Measurements from ENCODE around the gene TOGARAM2. TPM values are rescaled to one million over a fixed set of nuclear protein-coding genes. Genes with fewer than 3 reads are reported as not detected.

The TOGARAM2 gene
- total RNA-seq, 1 donor from 2014 or later: 5.3 TPM

DNA sequence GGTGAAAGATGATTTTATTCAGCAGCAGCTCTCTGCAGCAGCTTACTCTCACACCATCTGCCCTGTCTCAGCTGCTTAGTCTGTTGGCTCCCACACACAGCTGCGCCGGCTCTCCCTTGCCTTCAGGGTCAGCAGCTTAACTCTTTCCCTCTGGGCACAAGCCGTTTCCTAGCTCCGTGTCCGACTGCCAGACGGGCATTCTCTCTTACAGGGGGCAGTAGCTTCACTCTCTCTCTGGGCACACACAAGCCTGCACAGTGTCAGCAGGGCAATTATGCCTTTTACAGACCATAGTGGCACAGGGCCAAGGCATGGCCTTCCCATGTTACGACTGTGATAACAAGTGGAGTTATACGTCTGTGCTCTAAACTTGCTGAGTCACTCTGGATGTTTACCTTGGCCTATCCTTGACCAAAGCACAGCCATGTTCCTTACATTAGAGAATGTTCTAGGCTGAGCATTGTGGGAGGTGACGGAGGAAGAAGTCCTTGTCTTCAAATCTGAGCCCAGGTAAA, 61.5 kb downstream of the TOGARAM2 start:
- peak; percentile 39 for ATAC-seq
- DNase-seq (ENCODE audit: low spot score): no peak
- intact Hi-C loops (cut with DNase I): no loop called here

DNA sequence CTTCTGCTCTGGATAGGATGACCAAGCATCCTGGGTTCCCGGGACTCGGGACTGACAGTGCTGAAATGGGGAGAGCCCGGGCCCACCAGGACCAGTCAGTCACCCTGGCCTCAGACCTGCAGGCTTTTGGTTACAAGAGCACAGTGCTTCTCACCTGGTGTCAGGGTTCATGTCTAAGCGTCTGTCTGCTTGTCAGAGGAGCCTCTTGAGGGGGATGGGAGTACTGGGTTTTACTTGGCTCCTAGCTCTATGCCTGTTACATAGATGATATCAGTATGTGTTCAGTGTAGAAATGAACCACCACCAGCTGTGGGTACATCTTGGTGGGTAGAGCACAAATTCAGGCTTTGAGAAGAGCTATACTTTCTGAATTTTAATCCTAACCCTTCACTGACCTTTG, 63.4 kb downstream of the TOGARAM2 start:
- no peak for DNase-seq (ENCODE audit: low spot score)
- intact Hi-C loops (cut with DNase I): no loop called here
- no peak for ATAC-seq

DNA sequence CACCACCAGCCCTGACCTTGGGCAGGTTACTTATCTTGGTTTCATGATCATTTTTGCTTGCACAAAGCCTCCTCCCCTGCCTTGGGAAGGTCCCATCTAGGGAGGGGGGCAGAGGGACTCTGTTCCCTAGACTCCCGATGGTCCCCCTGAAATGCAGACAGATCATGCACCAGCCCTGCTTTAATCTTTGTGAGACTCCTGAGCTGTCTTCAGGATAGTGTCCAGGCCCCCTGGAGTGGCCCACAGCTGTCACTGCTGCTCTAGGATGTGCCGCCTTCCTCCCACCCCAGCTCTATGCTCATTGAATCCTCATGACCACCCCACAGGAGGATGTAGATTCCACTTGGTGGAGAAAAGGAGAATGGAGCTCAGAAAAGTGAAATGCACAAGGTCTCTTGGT, 65.2 kb downstream of the TOGARAM2 start:
- DNase-seq (ENCODE audit: low spot score): no peak
- intact Hi-C loops (cut with DNase I): no loop called here
- ATAC-seq: no peak

DNA sequence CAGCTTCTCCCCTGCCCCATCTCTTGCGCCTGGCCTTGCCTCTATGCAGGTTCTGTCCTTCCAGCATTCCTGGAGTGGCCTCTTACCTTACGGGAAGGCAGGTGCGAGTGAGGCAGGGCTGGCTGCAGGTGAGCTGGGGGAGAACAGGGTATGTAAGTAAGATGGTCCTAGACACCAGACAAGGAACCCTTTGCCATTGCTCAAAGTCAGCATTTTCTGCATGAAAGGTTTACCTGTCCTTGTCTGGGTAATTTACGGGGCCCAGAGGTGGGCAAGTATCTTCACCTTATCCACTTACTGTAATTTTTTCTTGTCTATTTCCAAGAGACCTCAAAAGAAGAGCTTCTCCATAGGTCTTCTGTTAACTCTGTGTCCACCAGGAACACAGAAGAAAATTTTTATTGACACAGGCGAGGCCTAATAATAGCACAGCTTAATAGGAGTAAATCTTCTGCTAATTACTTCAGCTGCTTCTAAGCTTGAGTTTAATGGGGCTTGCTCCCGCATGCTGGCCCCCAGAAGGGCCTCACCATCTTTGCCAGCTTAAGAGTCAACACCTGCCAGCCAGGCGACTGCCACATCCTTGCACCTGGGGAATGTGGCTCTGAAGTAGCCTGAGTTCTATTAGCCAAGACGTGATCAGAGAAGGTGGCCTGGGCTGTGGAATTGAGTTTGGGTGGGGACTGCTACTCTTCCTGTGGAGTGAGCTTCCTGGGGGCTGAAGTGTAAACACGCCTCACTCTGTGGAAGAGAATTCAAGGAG, 66.2 kb downstream of the TOGARAM2 start:
- DNase-seq (ENCODE audit: low spot score) (no peak), ATAC-seq (no peak)
- intact Hi-C loops (cut with DNase I): no loop called here

- intact Hi-C loops (cut with DNase I): no loop called here
- no peak for DNase-seq (ENCODE audit: low spot score)
- ATAC-seq: no peak
These were observed 69.5 kb downstream of the TOGARAM2 start for GRCh38 chr2:29050591-29050990.

DNA sequence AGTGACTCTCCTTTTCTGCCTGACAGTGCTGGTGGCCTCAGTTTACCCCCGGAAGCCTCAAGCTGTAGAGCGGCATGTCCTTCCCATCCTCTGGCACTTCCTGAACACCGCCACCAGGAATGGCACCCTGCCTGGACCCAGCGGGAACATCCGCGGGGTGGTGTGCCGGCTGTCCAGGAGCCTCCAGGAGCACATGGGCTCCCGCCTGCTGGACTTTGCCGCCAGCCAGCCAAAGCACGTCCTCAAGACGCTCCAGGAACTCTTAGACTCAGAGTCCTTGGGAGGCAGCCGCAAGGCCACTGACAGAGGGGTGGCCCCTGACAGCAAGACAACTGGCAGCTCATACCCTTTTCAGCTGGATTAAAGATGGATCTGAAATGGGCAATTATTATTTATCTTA, 70.6 kb downstream of the TOGARAM2 start:
- DNase-seq (ENCODE audit: low spot score) (no peak), ATAC-seq (no peak)
- intact Hi-C loops (cut with DNase I): no loop called here

DNA sequence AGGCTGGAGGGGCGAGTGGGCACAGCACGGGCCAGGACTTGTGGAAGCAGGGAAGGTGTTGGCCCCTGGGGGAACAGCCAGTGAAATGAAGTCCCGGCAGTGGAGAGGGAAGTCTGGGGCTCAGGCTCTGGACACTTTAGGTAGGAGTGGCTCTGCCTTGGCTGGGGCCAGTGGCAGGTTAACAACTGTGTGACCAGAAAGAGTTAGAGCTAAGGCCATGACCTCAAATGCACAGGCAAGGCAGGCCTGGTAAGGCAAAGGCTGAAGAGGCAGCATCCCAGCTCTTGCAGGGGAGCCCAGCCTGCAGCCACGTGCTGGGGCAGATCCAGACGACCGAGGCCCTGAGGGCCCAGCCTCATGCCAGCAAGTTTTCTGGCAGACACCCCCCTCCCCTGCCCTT, 71.7 kb downstream of the TOGARAM2 start:
- DNase-seq (ENCODE audit: low spot score) (no peak), ATAC-seq (peak; percentile 21)
- intact Hi-C loops (cut with DNase I): no loop called here

DNA sequence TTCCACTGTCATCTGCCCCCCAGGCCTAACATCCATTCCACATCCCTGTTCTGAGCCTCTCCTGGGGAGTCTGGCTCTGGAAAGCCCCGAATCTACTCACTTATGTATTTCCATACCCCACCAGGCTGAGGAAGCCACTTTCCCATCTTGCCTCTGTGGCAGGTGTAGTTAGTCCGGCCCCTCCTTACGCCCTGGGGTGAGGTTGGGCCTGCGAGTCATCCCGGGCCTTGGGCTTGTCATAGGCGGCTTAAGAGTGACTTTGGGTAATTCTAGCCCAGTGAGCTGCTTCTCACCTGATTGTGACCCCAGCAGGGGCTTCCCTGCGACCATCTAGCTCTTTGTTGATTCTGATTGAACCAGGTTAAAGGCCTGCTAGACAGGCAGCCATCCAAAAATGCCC, 72.1 kb downstream of the TOGARAM2 start:
- DNase-seq (ENCODE audit: low spot score) (no peak), ATAC-seq (peak; percentile 16)
- intact Hi-C loops (cut with DNase I): no loop called here

- DNase-seq (ENCODE audit: low spot score) (no peak), ATAC-seq (peak; percentile 72)
- intact Hi-C loops (cut with DNase I): no loop called here
These were observed 72.7 kb downstream of the TOGARAM2 start for GRCh38 chr2:29053670-29054400.

- intact Hi-C loops (cut with DNase I): no loop called here
- DNase-seq (ENCODE audit: low spot score) (no peak), ATAC-seq (no peak)
These were observed 73.3 kb downstream of the TOGARAM2 start for GRCh38 chr2:29054430-29054829.

- intact Hi-C loops (cut with DNase I): no loop called here
- no peak for ATAC-seq
- no peak for DNase-seq (ENCODE audit: low spot score)
These were observed 74.5 kb downstream of the TOGARAM2 start for GRCh38 chr2:29055601-29056000.

DNA sequence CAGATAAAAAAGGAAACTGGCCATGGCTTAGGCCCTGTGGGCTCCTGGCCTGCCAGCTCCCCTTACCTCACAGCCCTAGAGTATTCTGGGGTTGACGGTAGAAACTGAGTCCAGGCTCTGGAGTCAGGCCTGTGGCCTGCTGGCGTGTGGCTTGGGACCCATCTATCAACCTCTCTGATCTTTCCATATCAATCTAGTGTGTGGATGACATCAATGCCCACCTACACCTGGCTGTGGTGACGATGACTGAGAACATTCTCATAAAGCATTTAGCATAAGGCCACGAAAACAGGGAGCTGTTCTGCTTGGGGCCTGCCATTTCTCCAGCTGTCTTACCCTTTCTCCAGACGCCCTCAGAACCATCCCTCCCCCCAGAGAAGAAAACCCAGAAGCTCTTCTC, 75.4 kb downstream of the TOGARAM2 start:
- ATAC-seq (no peak), DNase-seq (ENCODE audit: low spot score) (no peak)
- intact Hi-C loops (cut with DNase I): no loop called here

GRCh38 chr2:29057006-29057405, 75.9 kb downstream of the TOGARAM2 start:
- ATAC-seq (no peak), DNase-seq (ENCODE audit: low spot score) (peak; percentile 1)
- intact Hi-C loops (cut with DNase I): no loop called here

DNA sequence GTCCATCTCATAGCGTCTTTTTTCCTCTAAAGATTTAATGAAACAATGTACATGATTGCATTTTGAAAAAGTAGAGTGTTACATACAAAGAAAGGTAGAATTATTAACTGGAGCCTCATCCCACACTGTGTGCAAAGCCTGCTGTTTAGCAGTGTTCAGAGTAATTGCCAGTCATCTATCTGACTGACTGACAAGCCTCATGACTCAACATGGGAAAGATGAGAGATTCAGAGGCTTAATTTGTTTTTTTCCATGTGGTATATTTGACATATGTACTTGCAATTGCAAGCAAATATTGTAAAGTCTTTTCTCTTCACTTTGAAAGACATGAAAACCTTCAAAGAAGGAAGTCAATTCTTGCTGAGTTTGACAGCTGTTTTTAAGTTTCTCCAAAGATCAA, 78.5 kb downstream of the TOGARAM2 start:
- intact Hi-C loops (cut with DNase I): loop anchor here (10.0 kb wide), 1 partner anchor 55 kb away; the partner anchor contains the start of gene CLIP4
- DNase-seq (ENCODE audit: low spot score) (no peak), ATAC-seq (no peak)

DNA sequence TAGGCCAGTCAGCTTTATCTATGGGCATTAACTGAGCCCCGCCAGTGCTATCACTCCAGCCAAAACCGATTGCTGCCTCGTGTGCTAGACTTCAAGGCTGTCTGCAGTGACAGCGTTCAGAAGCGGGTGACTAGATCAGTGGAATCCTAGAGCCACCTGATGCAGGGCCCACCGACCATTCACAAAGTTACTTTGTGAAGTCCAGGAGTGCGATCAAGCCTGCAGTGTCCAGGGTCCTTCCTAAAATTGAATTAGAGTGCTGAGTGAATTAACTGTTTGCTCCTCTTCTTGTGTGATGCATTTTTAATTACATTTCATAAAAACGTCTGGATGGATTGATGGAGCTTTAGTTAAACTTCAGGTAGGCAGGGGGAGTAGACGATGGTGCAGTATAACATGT, 79.3 kb downstream of the TOGARAM2 start:
- intact Hi-C loops (cut with DNase I): loop anchor here (10.0 kb wide), 1 partner anchor 54 kb away; the partner anchor contains the start of gene CLIP4
- ATAC-seq: no peak
- peak; percentile 30 for DNase-seq (ENCODE audit: low spot score)

DNA sequence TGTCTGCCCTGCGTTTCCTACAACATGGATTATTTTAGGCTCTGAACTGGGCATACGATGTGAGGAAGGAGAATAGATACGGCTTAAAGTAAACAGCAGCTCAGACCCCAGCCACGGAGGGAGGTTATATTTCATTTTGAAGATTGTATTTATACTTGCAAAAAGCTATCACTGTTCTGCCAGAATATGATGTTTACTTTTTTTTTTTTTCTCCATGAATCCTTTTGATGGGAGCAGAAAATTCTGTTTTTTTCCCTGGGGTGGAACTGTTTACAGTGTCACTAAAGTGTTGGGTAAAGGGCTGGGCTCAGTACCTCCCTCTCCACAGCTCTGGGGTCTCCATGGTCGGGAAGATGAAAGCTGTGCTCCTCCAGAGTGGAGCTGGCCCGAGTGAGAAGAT, 80.1 kb downstream of the TOGARAM2 start:
- DNase-seq (ENCODE audit: low spot score) (peak; percentile 7), ATAC-seq (no peak)
- intact Hi-C loops (cut with DNase I): loop anchor here (10.0 kb wide), 1 partner anchor 54 kb away; the partner anchor contains the start of gene CLIP4

DNA sequence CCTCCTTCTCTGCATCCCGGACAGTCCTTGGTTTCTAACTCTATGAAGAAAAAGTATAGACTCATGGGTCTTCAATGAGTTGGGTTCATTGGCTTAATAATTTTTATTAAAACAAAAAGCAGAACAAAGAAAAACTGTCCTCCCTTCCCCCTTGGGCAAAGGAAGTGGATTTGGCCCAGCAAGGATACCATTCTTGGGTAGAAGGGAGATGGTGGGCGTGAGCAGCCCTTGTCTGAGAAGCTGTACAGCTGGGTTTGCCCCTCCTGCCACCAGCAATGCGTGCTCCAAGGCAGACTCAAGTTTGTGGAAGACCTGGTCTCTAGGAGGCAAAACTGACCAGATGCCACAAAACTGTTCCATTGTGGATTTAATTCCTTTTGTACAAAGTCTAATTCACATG, 80.5 kb downstream of the TOGARAM2 start:
- intact Hi-C loops (cut with DNase I): loop anchor here (10.0 kb wide), 1 partner anchor 53 kb away; the partner anchor contains the start of gene CLIP4
- DNase-seq (ENCODE audit: low spot score) (peak; percentile 37), ATAC-seq (no peak)

- DNase-seq (ENCODE audit: low spot score): peak; percentile 55
- intact Hi-C loops (cut with DNase I): loop anchor here (10.0 kb wide), 1 partner anchor 52 kb away; the partner anchor contains the start of gene CLIP4
- ATAC-seq: no peak
These were observed 81.3 kb downstream of the TOGARAM2 start for GRCh38 chr2:29062371-29062770.

DNA sequence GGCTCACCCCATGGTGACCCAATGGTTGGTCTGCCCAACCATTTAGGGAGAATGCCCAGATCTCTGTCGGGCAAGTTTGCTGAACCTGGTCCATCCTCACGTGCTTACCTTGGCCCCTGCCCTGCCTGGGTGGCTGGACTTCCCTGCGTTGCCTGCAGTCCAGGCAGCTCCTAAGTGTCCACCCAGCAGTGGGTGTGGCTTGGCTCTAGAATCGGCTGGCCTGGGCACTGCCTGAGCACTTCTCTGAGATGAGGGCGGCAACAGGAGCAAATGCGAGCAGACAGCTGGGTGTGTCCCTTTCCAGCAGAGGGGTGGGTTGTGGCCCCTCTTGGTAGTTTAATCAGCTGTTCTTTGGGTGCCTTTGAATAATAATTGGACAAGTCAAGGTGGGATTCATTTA, 82.0 kb downstream of the TOGARAM2 start:
- DNase-seq (ENCODE audit: low spot score) (peak; percentile 77), ATAC-seq (peak; percentile 61)
- intact Hi-C loops (cut with DNase I): loop anchor here (10.0 kb wide), 1 partner anchor 52 kb away; the partner anchor contains the start of gene CLIP4

Measured in sciatic nerve (tissue), 2 donors.